SJCRH30 (cell line): ENCODE results near the gene NTM. TPM values are rescaled to one million over a fixed set of nuclear protein-coding genes. Genes with fewer than 3 reads are reported as not detected.

ENCODE experiments used
- DNase-seq, 2 experiments: peaks; one replicate each; pipeline ENCODE4 v3.0.0-alpha.2; 2015 to 2020
- H3K27ac ChIP-seq: fragments of 250-450 bp; sonication (Bioruptor Pico); 2 replicates; pipeline ENCODE4 v1.5.1; 2020; ENCODE audit warnings: mild to moderate bottlenecking, moderate library complexity
- H3K27me3 ChIP-seq: fragments of 250-450 bp; sonication (Bioruptor Pico); 2 replicates; pipeline ENCODE4 v1.5.1; 2020; ENCODE audit warnings: mild to moderate bottlenecking, moderate library complexity
- H3K36me3 ChIP-seq: fragments of 250-450 bp; sonication (Bioruptor Pico); 2 replicates; pipeline ENCODE4 v1.5.1; 2020; ENCODE audit warnings: mild to moderate bottlenecking, moderate library complexity
- H3K4me1 ChIP-seq: fragments of 250-450 bp; sonication (Bioruptor Pico); 2 replicates; pipeline ENCODE4 v1.5.1; 2020; ENCODE audit warnings: mild to moderate bottlenecking, moderate library complexity
- H3K4me3 ChIP-seq: fragments of 250-450 bp; sonication (Bioruptor Pico); 2 replicates; pipeline ENCODE4 v1.5.1; 2020; ENCODE audit warnings: mild to moderate bottlenecking, moderate library complexity
- H3K9me3 ChIP-seq: fragments of 250-450 bp; sonication (Bioruptor Pico); replicated peaks from 2 replicates; pipeline ENCODE4 v1.5.1; 2020; ENCODE audit warnings: mild to moderate bottlenecking, moderate library complexity
- total RNA-seq: library from RNA; depleted of rRNA; stranded (reverse); fragments of >200 nt; shearing (Covaris generic); gene quantifications from 2 replicates; pipeline ENCODE4 v1.2.3, GENCODE V29; 2014

Gene NTM
- total RNA-seq, 1 experiment from 2014 or later: not detected

DNA sequence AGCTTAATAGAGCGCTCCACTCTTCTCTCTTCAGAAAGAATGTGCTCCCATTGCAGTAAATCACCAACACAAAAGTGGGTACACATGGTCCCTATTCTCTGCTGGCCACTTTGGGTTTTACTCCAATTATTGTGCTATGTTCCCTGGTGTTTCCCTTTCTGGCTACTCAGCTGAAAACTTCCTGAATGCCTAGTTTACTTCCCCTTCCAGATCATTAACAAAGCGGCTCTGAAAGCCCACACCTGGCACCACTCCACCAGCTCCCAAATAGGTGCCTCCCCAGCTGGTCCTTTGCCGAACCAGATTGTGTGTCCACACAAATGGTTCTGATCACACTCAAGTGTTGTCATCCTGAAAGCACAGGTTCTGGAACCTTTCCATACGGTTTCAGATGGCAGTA lies 443.7 kb downstream of the NTM start:
- H3K27ac ChIP-seq: no peak overlapping the region
- H3K4me1 ChIP-seq: no peaks in the 10 kb centered on the region
- H3K4me3 ChIP-seq: no peak overlapping the region
- H3K27me3 ChIP-seq: no peaks in the 10 kb centered on the region
- no peak for DNase-seq
- no peaks in the 10 kb centered on the region for H3K9me3 ChIP-seq
- no peaks in the 10 kb centered on the region for H3K36me3 ChIP-seq

GRCh38 chr11:131815590-131815989 lies 445.2 kb downstream of the NTM start:
- H3K27me3 ChIP-seq: no peaks in the 10 kb centered on the region
- H3K4me1 ChIP-seq: no peaks in the 10 kb centered on the region
- H3K9me3 ChIP-seq: no peaks in the 10 kb centered on the region
- H3K36me3 ChIP-seq: no peaks in the 10 kb centered on the region
- peak in 1 of 2 experiments; percentile 1 for DNase-seq
- H3K4me3 ChIP-seq: no peak overlapping the region
- no peak overlapping the region for H3K27ac ChIP-seq

- no peak overlapping the region for H3K27ac ChIP-seq
- H3K36me3 ChIP-seq: no peaks in the 10 kb centered on the region
- H3K27me3 ChIP-seq: no peaks in the 10 kb centered on the region
Measured at GRCh38 chr11:131816051-131816450, 445.6 kb downstream of the NTM start.

DNA sequence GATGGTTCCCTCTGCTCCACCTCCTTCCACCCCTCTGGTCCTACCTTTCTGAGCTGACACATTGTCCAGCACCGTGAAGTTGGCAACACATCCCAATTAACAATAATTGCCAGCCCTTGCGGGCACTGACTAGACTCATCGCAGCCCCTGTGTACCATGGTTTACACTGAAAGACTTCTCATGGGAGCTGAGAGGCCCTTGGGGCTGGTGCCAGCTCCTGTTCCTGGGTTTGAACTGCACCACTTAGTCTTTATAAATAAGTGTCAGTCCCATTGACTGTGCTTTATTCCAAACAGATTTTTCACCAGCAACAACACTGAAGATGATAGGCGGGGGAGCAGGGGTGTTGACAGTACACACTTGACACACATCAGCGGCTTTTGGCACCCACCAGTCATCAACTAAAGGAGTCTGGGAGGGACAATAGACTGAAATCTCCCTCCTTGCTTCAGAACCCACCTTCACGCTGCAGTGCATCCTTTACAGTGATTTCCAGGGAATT lies 447.3 kb downstream of the NTM start:
- no peak overlapping the region for H3K27ac ChIP-seq
- H3K36me3 ChIP-seq: no peaks in the 10 kb centered on the region

More at GRCh38 chr11:131816051-131816450, 445.6 kb downstream of the NTM start:
- no peaks in the 10 kb centered on the region for H3K4me1 ChIP-seq
- H3K4me3 ChIP-seq: no peak overlapping the region
- DNase-seq: no peak
- H3K9me3 ChIP-seq: no peaks in the 10 kb centered on the region

DNA sequence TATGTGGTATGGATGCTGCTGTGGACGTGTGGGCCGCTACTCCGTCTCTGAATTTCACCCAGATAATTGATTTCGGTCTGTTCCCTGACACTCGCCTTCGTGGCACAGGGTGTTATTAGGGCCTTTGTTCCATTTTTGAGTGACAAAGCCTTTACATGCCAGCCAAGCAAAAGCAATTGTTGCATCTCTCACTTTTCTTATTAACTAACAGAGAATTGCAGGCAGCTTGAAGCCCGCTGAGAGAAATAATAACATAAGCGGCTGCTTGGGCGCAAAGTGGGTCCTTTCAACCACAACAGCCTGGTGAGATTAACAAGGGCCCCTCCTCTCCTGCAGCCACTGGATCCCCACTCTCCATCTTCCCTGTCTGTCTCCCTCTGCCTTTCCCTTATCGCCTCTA lies 449.4 kb downstream of the NTM start:
- no peak overlapping the region for H3K4me3 ChIP-seq
- no peaks in the 10 kb centered on the region for H3K4me1 ChIP-seq
- H3K27ac ChIP-seq: no peak overlapping the region
- no peak for DNase-seq
- no peaks in the 10 kb centered on the region for H3K9me3 ChIP-seq
- H3K27me3 ChIP-seq: no peaks in the 10 kb centered on the region
- H3K36me3 ChIP-seq: no peaks in the 10 kb centered on the region

More for the DNA sequence above, 447.3 kb downstream of the NTM start:
- no peak for DNase-seq
- H3K4me1 ChIP-seq: no peaks in the 10 kb centered on the region
- no peaks in the 10 kb centered on the region for H3K27me3 ChIP-seq
- no peak overlapping the region for H3K4me3 ChIP-seq
- H3K9me3 ChIP-seq: no peaks in the 10 kb centered on the region

GRCh38 chr11:131822506-131822905 lies 452.1 kb downstream of the NTM start:
- Histone ChIP-seq H3K4me1 (no peaks in the 10 kb centered on the region), H3K27me3 (no peaks in the 10 kb centered on the region), H3K27ac (no peak overlapping the region), H3K9me3 (no peaks in the 10 kb centered on the region), H3K36me3 (no peaks in the 10 kb centered on the region), H3K4me3 (no peak overlapping the region)
- DNase-seq: no peak

GRCh38 chr11:131823772-131824171 lies 453.4 kb downstream of the NTM start:
- Histone ChIP-seq H3K27ac (no peak overlapping the region), H3K9me3 (no peaks in the 10 kb centered on the region), H3K4me1 (no peaks in the 10 kb centered on the region), H3K36me3 (no peaks in the 10 kb centered on the region), H3K27me3 (no peaks in the 10 kb centered on the region), H3K4me3 (no peak overlapping the region)
- DNase-seq: no peak

DNA sequence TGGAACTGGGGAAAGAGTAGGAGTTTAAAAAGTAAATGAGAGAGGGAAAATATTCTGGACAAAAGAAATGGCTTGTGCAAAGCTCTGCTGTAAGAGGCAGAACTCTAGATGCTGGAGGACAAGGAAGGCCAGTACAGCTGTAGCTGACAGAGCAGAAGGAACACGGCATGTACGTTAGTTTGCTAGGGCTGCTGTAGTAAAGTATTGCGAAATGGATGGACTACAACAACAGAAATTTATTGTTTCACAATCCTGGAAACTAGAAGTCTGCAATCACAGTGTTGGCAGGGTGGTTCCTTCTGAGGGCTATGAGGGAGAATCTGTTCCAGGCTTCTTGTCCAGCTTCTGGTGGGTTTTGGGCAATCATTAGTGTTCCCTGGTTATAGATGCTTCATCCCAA lies 454.4 kb downstream of the NTM start:
- Histone ChIP-seq H3K9me3 (no peaks in the 10 kb centered on the region), H3K4me1 (no peaks in the 10 kb centered on the region), H3K36me3 (no peaks in the 10 kb centered on the region), H3K27me3 (no peaks in the 10 kb centered on the region), H3K4me3 (no peak overlapping the region), H3K27ac (no peak overlapping the region)
- DNase-seq: no peak

GRCh38 chr11:131827430-131827829 lies 457.0 kb downstream of the NTM start:
- Histone ChIP-seq H3K27me3 (no peaks in the 10 kb centered on the region), H3K27ac (no peak overlapping the region), H3K9me3 (no peaks in the 10 kb centered on the region), H3K4me3 (no peak overlapping the region), H3K4me1 (no peaks in the 10 kb centered on the region), H3K36me3 (no peaks in the 10 kb centered on the region)
- DNase-seq: no peak

GRCh38 chr11:131829725-131830124 lies 459.3 kb downstream of the NTM start:
- no peak overlapping the region for H3K4me3 ChIP-seq
- H3K36me3 ChIP-seq: no peaks in the 10 kb centered on the region
- no peak overlapping the region for H3K27ac ChIP-seq
- no peaks in the 10 kb centered on the region for H3K27me3 ChIP-seq
- no peaks in the 10 kb centered on the region for H3K4me1 ChIP-seq
- no peaks in the 10 kb centered on the region for H3K9me3 ChIP-seq
- no peak for DNase-seq

- Histone ChIP-seq H3K9me3 (no peaks in the 10 kb centered on the region), H3K4me1 (no peaks in the 10 kb centered on the region), H3K27me3 (no peaks in the 10 kb centered on the region), H3K4me3 (no peak overlapping the region), H3K36me3 (no peaks in the 10 kb centered on the region), H3K27ac (no peak overlapping the region)
- DNase-seq: no peak
Measured at GRCh38 chr11:131832079-131832478, 461.7 kb downstream of the NTM start.

- Histone ChIP-seq H3K27me3 (no peaks in the 10 kb centered on the region), H3K4me1 (no peaks in the 10 kb centered on the region), H3K27ac (no peak overlapping the region), H3K36me3 (no peaks in the 10 kb centered on the region), H3K9me3 (no peaks in the 10 kb centered on the region), H3K4me3 (no peak overlapping the region)
- DNase-seq: no peak
Measured at GRCh38 chr11:131833366-131833765, 463.0 kb downstream of the NTM start.

DNA sequence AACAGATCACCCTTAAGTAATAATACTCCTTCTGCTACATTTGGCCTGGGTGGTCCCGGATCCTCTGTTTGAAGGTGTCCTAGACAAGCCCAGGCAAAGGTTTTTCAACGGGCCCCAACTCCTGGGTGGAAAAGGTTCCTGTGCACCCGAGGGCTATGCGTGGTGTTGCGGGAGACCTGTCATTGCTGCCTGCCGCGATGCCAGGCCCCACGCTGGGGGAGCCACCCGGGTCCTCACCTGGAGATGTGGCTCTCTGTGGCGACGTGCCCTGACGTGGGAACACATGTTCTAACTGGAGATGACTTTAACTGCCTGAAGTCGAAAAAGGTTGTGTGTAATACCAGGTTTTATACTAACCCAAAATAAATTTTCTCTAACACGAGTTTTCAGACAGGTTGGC lies 467.1 kb downstream of the NTM start:
- no peaks in the 10 kb centered on the region for H3K4me1 ChIP-seq
- no peak overlapping the region for H3K4me3 ChIP-seq
- no peaks in the 10 kb centered on the region for H3K9me3 ChIP-seq
- H3K36me3 ChIP-seq: no peaks in the 10 kb centered on the region
- H3K27me3 ChIP-seq: no peaks in the 10 kb centered on the region
- no peak overlapping the region for H3K27ac ChIP-seq
- DNase-seq: no peak

DNA sequence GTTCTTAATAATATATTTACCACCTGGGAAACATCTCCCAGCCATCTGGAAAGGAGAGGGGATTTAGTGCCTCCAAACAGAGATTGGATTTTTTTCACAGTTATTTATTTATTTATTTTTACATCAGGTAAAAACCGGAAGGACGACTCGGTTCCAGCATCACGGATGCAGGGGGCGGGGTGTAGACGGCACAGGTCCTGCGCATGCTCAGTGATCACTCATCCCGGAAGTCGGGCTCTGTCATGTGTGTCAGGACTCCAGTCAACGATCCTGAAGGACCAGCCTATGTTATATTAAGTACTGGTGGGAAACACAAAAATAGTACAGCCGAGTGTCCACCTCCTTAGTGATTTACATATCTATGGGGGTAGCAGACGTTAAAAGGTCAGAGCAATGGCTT lies 467.6 kb downstream of the NTM start:
- no peaks in the 10 kb centered on the region for H3K27me3 ChIP-seq
- no peaks in the 10 kb centered on the region for H3K4me1 ChIP-seq
- no peak overlapping the region for H3K4me3 ChIP-seq
- DNase-seq: no peak
- H3K27ac ChIP-seq: no peak overlapping the region
- no peaks in the 10 kb centered on the region for H3K36me3 ChIP-seq
- H3K9me3 ChIP-seq: no peaks in the 10 kb centered on the region

- no peak overlapping the region for H3K27ac ChIP-seq
- no peaks in the 10 kb centered on the region for H3K36me3 ChIP-seq
- no peaks in the 10 kb centered on the region for H3K4me1 ChIP-seq
- H3K27me3 ChIP-seq: no peaks in the 10 kb centered on the region
- no peak overlapping the region for H3K4me3 ChIP-seq
- no peaks in the 10 kb centered on the region for H3K9me3 ChIP-seq
- no peak for DNase-seq
Measured at GRCh38 chr11:131839326-131839725, 468.9 kb downstream of the NTM start.

DNA sequence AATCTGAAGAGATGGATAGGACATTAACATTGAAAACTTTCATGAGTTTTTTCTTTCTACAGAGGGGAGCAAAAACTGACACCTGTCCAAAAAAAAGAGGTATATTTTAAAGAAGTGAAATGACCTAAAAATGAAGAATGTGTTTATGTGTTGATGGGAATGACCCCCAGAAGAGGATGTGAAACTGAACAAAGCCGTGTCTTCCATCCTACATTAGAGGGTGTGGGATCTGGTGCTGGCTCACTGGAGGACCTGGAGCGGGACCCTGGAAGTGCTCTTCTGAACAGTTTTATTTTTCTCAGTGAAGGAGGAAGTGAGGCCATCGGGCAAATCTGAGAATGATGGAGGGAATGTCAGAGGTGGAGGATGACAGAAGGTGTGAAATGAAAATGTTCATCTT lies 470.1 kb downstream of the NTM start:
- no peak overlapping the region for H3K27ac ChIP-seq
- DNase-seq: no peak
- H3K4me3 ChIP-seq: no peak overlapping the region
- H3K4me1 ChIP-seq: no peaks in the 10 kb centered on the region
- no peaks in the 10 kb centered on the region for H3K36me3 ChIP-seq
- no peaks in the 10 kb centered on the region for H3K9me3 ChIP-seq
- no peaks in the 10 kb centered on the region for H3K27me3 ChIP-seq
